ENCODE measurements around the gene ZNF296. TPM values are rescaled to one million over a fixed set of nuclear protein-coding genes. Genes with fewer than 3 reads are reported as not detected.

The ZNF296 gene
- total RNA-seq, 2 donors from 2014 or later: 2.1 to 8.5 TPM

DNA sequence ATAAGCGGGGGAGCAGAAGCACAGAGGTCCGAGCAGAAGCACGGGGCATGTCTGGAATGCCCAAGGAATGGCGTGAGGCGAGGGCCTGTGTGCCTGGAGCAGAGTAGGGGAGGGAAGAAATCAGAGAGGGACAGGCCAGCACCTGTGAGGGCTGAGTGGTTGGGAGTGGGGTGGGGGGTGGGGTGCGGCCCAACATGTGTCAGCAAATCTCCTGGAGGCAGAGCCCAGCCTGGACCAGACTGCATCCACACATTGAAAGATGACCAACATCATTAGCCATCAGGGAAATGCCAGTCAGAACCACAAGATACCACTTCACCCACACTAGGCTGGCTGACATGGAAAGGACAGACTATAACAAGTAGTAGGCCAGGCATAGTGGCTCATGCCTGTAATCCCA, 26.2 kb downstream of the ZNF296 start:
- Histone ChIP-seq H3K9ac (ENCODE audit: extremely low read depth, low read length, poor library complexity, severe bottlenecking) (no peak overlapping the region), H3K4me3 (ENCODE audit: low read length) (no peak overlapping the region), H3K36me3 (ENCODE audit: control insufficient read depth, insufficient read depth, low read length) (peaks cover 49% of the 10 kb centered on the region), H3K27me3 (ENCODE audit: control insufficient read depth, insufficient read depth, low read length, poor library complexity, severe bottlenecking) (no peaks in the 10 kb centered on the region), H3K4me1 (ENCODE audit: control insufficient read depth, insufficient read depth, low read length) (no peaks in the 10 kb centered on the region), H3K27ac (ENCODE audit: low read depth, low read length) (no peak overlapping the region), H3K9me3 (ENCODE audit: control insufficient read depth, low read length) (no peaks in the 10 kb centered on the region)
- TF ChIP-seq, protein P1, sequence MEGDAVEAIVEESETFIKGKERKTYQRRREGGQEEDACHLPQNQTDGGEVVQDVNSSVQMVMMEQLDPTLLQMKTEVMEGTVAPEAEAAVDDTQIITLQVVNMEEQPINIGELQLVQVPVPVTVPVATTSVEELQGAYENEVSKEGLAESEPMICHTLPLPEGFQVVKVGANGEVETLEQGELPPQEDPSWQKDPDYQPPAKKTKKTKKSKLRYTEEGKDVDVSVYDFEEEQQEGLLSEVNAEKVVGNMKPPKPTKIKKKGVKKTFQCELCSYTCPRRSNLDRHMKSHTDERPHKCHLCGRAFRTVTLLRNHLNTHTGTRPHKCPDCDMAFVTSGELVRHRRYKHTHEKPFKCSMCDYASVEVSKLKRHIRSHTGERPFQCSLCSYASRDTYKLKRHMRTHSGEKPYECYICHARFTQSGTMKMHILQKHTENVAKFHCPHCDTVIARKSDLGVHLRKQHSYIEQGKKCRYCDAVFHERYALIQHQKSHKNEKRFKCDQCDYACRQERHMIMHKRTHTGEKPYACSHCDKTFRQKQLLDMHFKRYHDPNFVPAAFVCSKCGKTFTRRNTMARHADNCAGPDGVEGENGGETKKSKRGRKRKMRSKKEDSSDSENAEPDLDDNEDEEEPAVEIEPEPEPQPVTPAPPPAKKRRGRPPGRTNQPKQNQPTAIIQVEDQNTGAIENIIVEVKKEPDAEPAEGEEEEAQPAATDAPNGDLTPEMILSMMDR (conservative IDR thresholded peaks at IDR 0.05): no peak
- Mint-ChIP-seq H3K36me3 (ENCODE audit: low read depth) (peaks cover 58% of the 10 kb centered on the region), H3K9me3 (no peaks in the 10 kb centered on the region), H3K27me3 (ENCODE audit: insufficient read depth) (no peaks in the 10 kb centered on the region), H3K4me3 (no peak overlapping the region), H3K27ac (peak overlapping the region; percentile 89), H3K4me1 (no peaks in the 10 kb centered on the region)
- DNase-seq: no peak
- WGBS, 2 experiments (ENCODE audit: insufficient coverage in 1 of 2, insufficient read length in 1 of 2): 96 to 100% methylated on average over 2 to 6 of the region's 6 CpGs

DNA sequence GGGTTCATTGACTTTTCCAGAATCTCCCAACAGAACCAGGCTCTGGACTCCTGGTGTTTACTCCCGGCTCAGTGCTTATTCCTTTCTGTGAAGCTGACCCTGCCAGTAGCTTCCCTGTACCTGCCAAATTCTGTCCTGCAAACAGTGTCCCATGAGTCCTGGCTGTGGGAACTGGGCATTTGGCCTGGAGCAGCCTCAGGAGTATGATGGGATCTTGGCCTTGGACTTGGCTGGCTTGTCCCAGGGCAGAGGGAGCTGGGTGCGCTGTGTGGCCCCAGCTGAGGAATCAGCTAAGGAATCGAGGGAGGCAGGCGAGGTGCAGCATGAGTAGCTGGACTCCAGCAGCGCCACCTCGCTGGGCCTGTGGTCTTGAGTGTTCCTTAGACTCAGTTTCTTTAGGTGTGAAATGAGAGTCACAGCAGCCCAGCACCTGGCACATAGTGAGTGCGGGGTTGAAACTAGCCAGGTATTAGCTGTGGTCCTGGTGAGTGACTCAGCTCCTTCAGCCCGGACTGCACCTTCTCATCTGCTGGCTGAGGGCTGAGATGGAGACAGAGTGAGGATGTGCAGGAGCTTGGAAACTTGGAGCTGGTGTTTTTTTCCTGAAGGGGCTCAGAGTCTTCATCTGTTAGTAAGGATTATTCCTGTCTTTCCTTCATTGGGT, 27.1 kb downstream of the ZNF296 start:
- DNase-seq: no peak
- Histone ChIP-seq H3K4me3 (ENCODE audit: low read length) (no peak overlapping the region), H3K27ac (ENCODE audit: low read depth, low read length) (no peak overlapping the region), H3K27me3 (ENCODE audit: control insufficient read depth, insufficient read depth, low read length, poor library complexity, severe bottlenecking) (no peaks in the 10 kb centered on the region), H3K36me3 (ENCODE audit: control insufficient read depth, insufficient read depth, low read length) (peaks cover 49% of the 10 kb centered on the region), H3K9me3 (ENCODE audit: control insufficient read depth, low read length) (no peaks in the 10 kb centered on the region), H3K4me1 (ENCODE audit: control insufficient read depth, insufficient read depth, low read length) (no peaks in the 10 kb centered on the region), H3K9ac (ENCODE audit: extremely low read depth, low read length, poor library complexity, severe bottlenecking) (no peak overlapping the region)
- Mint-ChIP-seq H3K36me3 (ENCODE audit: low read depth) (peaks cover 52% of the 10 kb centered on the region), H3K27ac (peak overlapping the region; percentile 89), H3K4me1 (no peaks in the 10 kb centered on the region), H3K4me3 (no peak overlapping the region), H3K9me3 (no peaks in the 10 kb centered on the region), H3K27me3 (ENCODE audit: insufficient read depth) (no peaks in the 10 kb centered on the region)
- WGBS, 2 experiments (ENCODE audit: insufficient coverage in 1 of 2, insufficient read length in 1 of 2): 93% methylated on average over 7 to 8 of the region's 8 CpGs
- TF ChIP-seq, protein P1 (conservative IDR thresholded peaks at IDR 0.05): no peak

DNA sequence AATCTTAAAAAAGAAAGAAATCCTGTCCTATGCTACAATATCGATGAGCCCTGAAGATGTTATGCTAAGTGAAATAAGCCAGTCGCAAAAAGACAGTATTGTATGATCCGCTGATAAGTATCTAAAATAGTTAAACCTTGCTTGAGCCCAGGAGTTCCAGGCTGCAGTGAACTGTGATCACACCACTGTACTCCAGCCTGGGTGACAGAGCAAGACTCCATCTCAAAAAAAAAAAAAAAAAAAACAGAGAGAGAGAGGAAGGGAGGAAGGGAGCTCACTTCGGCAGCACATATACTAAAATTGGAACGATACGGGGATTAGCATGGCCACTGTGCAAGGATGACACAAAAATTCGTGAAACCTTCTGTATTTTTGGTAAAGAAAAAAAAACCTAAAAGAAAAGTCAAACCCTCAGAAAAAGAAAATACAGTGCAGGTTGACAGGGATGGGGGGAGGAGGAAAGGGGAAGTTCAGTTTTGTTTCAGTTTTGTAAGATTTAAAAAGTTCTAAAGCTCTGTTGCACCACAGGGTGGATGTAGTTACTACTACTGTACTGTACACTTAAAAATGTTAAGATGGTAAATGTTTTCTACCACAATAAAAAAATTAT, 29.0 kb downstream of the ZNF296 start:
- H3K27me3 ChIP-seq (ENCODE audit: control insufficient read depth, insufficient read depth, low read length, poor library complexity, severe bottlenecking): no peaks in the 10 kb centered on the region
- Mint-ChIP-seq H3K9me3 (no peaks in the 10 kb centered on the region), H3K4me1 (no peaks in the 10 kb centered on the region), H3K27ac (peak overlapping the region; percentile 15), H3K27me3 (ENCODE audit: insufficient read depth) (no peaks in the 10 kb centered on the region), H3K36me3 (ENCODE audit: low read depth) (peaks cover 41% of the 10 kb centered on the region), H3K4me3 (no peak overlapping the region)
- no peaks in the 10 kb centered on the region for H3K4me1 ChIP-seq (ENCODE audit: control insufficient read depth, insufficient read depth, low read length)
- WGBS, 2 experiments (ENCODE audit: insufficient coverage in 1 of 2, insufficient read length in 1 of 2): 93 to 95% methylated on average over 7 of the region's 7 CpGs
- H3K4me3 ChIP-seq (ENCODE audit: low read length): no peak overlapping the region
- no peaks in the 10 kb centered on the region for H3K9me3 ChIP-seq (ENCODE audit: control insufficient read depth, low read length)
- DNase-seq: no peak
- no peak overlapping the region for H3K9ac ChIP-seq (ENCODE audit: extremely low read depth, low read length, poor library complexity, severe bottlenecking)
- TF ChIP-seq, protein P1 (conservative IDR thresholded peaks at IDR 0.05): no peak
- H3K36me3 ChIP-seq (ENCODE audit: control insufficient read depth, insufficient read depth, low read length): peaks cover 47% of the 10 kb centered on the region
- no peak overlapping the region for H3K27ac ChIP-seq (ENCODE audit: low read depth, low read length)
